ENCODE data around the gene HPCAL1. TPM values are rescaled to one million over a fixed set of nuclear protein-coding genes. Genes with fewer than 3 reads are reported as not detected.
A peak's percentile ranks its signal among the peaks of the same experiment; 100 is the strongest.

The HPCAL1 gene
- total and polyA plus RNA-seq, 2 of the 8 experiments (the other 6 are each of a cell fraction or from before 2014, with no cell fraction given): 5.8 to 8.6 TPM

GRCh38 chr2:10462178-10463083 is 159.7 kb downstream of the HPCAL1 start:
- POLR2A ChIA-PET (ENCODE audit: partially characterized antibody): no interaction called here

More at GRCh38 chr2:10462178-10463083, 159.7 kb downstream of the HPCAL1 start:
- Histone ChIP-seq H2BK12ac (ENCODE audit: low read depth, low read length) (0 out of 2 replicates have a peak overlapping the region, but pooled peaks have one; percentile 65), H3K14ac (ENCODE audit: insufficient read length) (no peak overlapping the region), H2AK5ac (ENCODE audit: low read depth, low read length) (no peak overlapping the region; the same call in 1 of the 2 replicates), H3K36me3 (ENCODE audit: control insufficient read depth in 2 of 4, insufficient read depth in 4 of 4, low read length in 3 of 4) (no peaks in the 10 kb centered on the region), H2BK20ac (ENCODE audit: low read length) (0 out of 2 replicates have a peak overlapping the region, but pooled peaks have one; percentile 66), H3K23me2 (ENCODE audit: low read depth, low read length) (no peaks in the 10 kb centered on the region), H3K4me2 (ENCODE audit: insufficient read depth in 1 of 2, low read depth in 2 of 2, low read length in 2 of 2) (no peak overlapping the region), H3K9ac (replicated peaks in 1 of 4; ENCODE audit: extremely low read depth in 1 of 4, low read depth in 3 of 4, low read length in 3 of 4) (no peak overlapping the region), H4K5ac (ENCODE audit: insufficient read length, low read depth, low read length) (no peak overlapping the region), H4K20me1 (replicated peaks in 1 of 2; ENCODE audit: control insufficient read depth in 1 of 2, insufficient read depth in 2 of 2, low read length in 2 of 2) (no peaks in the 10 kb centered on the region), H3K56ac (replicated peaks; ENCODE audit: insufficient read length, low read depth, low read length) (no peak overlapping the region), H3K18ac (ENCODE audit: extremely low read depth, low read length) (no peak overlapping the region), H3K4me1 (replicated peaks in 1 of 4; ENCODE audit: control insufficient read depth in 3 of 4, insufficient read depth in 4 of 4, low read length in 3 of 4) (no peaks in the 10 kb centered on the region), H4K8ac (ENCODE audit: extremely low read depth, insufficient read depth, low read length) (no peak overlapping the region), H4K91ac (replicated peaks; ENCODE audit: insufficient read length, low read length) (no peak overlapping the region), H3K9me3 (ENCODE audit: insufficient read depth in 2 of 2, low read depth in 1 of 2, low read length in 1 of 2) (no peaks in the 10 kb centered on the region), H2BK15ac (ENCODE audit: low read length) (no peak overlapping the region), H3K23ac (ENCODE audit: insufficient read length) (no peak overlapping the region), H3K4ac (replicated peaks; ENCODE audit: insufficient read length, low read depth, low read length) (no peak overlapping the region), H3K79me1 (ENCODE audit: low read depth, low read length) (no peaks in the 10 kb centered on the region), H3K4me3 (ENCODE audit: extremely low read depth in 1 of 4, insufficient read depth in 2 of 4, low read depth in 3 of 4, low read length in 4 of 4) (no peak overlapping the region), H2AFZ (ENCODE audit: low read length) (peak overlapping the region; percentile 85; the same call in 1 of the 2 replicates), H3K27ac (ENCODE audit: low read depth, low read length) (no peak overlapping the region), H3K27me3 (replicated peaks in 1 of 4; ENCODE audit: control insufficient read depth in 3 of 4, extremely low read depth in 1 of 4, insufficient read depth in 3 of 4, low read length in 3 of 4) (0 out of 7 replicates have a peak, but pooled peaks cover 0 to 2% (median 0%) of the 10 kb centered on the region in 4 experiments), H2BK5ac (ENCODE audit: low read depth, low read length) (no peak overlapping the region), H2BK120ac (replicated peaks; ENCODE audit: low read depth, low read length) (no peak overlapping the region), H3K79me2 (ENCODE audit: control insufficient read depth in 1 of 2, insufficient read depth in 2 of 2, low read length in 2 of 2) (no peaks in the 10 kb centered on the region)
- DNase-seq (ENCODE audit: low read depth in 1 of 2, low spot score in 2 of 2) (no peak), FAIRE-seq (no peak)
- TF ChIP-seq BRCA1 (IDR thresholded peaks at IDR 0.05; ENCODE audit: low read depth, low read length) (no peak), SIX5 (IDR thresholded peaks at IDR 0.05; ENCODE audit: low read depth, low read length) (no peak), BACH1 (IDR thresholded peaks at IDR 0.05; ENCODE audit: low read length) (no peak), YY1 (IDR thresholded peaks at IDR 0.05; ENCODE audit: low read depth, low read length) (no peak), KDM4A (IDR thresholded peaks at IDR 0.05; ENCODE audit: low read depth, low read length, severe bottlenecking) (no peak), HDAC6 (IDR thresholded peaks at IDR 0.05; ENCODE audit: low read depth, low read length) (no peak), POLR2AphosphoS5 (IDR thresholded peaks at IDR 0.05; ENCODE audit: low read depth, low read length) (no peak), SP1 (IDR thresholded peaks at IDR 0.05; ENCODE audit: low read depth, low read length) (no peak), GABPA (IDR thresholded peaks at IDR 0.05; ENCODE audit: borderline replicate concordance, insufficient read depth, low read length) (no peak), CHD2 (IDR thresholded peaks at IDR 0.05; ENCODE audit: low read length) (no peak), SRF (IDR thresholded peaks at IDR 0.05; ENCODE audit: low read depth, low read length) (no peak)
- CTCF ChIA-PET (ENCODE audit: partially characterized antibody): interaction anchor here (1.2 to 2.4 kb wide), 2 partner anchors 10 to 197 kb away, joined by 4 to 15 read pairs; no protein-coding TSS in a partner anchor
- WGBS, 2 experiments (ENCODE audit: extremely low coverage in 1 of 2, insufficient coverage in 1 of 2, insufficient read length in 1 of 2, insufficient replicate concordance in 2 of 2, low coverage in 1 of 2, low lambda C conversion rate in 2 of 2, missing lambda C conversion rate in 1 of 2): 75% methylated on average over 15 of the region's 15 CpGs; no CpG with 5 or more reads in 1 of the 2 experiments
